ENCODE data around the gene LPCAT4. TPM values are rescaled to one million over a fixed set of nuclear protein-coding genes. Genes with fewer than 3 reads are reported as not detected.

The LPCAT4 gene
- total RNA-seq, 4 donors from 2014 or later = 11.8 to 40.2 (median 32.6) TPM

DNA sequence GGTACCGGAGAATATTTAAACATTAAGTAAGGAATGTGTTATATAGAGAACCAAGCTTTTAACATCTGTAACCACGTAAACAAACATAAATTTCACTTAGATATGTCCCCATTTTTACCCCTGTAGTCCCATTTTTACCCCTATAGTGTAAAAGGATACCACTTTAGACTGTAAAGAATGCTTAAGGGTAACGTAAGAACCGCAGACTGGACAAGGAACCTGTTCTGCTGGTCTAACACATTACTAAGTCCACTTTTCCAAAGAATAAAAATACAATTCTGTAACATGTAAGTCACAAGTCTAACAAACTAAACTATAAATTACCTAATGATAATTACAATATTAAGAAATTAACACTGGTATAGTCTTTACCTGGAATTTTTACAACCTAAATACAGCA is 32.3 kb downstream of the LPCAT4 start:
- Histone ChIP-seq H3K4me1 (peaks cover 3 to 48% (median 10%) of the 10 kb centered on the region in 3 donors), H3K9me3 (no peaks in the 10 kb centered on the region), H3K27ac (peak overlapping the region; percentile 35 to 91 (median 68)), H3K4me3 (peak overlapping the region in 3 of 4 donors; percentile 68 to 92 (median 81)), H3K36me3 (peaks cover 0 to 5% (median 0%) of the 10 kb centered on the region in 3 donors), H3K27me3 (no peaks in the 10 kb centered on the region)
- intact Hi-C loops (cut with DNase I) = no loop called here
- TF ChIP-seq, protein P1, sequence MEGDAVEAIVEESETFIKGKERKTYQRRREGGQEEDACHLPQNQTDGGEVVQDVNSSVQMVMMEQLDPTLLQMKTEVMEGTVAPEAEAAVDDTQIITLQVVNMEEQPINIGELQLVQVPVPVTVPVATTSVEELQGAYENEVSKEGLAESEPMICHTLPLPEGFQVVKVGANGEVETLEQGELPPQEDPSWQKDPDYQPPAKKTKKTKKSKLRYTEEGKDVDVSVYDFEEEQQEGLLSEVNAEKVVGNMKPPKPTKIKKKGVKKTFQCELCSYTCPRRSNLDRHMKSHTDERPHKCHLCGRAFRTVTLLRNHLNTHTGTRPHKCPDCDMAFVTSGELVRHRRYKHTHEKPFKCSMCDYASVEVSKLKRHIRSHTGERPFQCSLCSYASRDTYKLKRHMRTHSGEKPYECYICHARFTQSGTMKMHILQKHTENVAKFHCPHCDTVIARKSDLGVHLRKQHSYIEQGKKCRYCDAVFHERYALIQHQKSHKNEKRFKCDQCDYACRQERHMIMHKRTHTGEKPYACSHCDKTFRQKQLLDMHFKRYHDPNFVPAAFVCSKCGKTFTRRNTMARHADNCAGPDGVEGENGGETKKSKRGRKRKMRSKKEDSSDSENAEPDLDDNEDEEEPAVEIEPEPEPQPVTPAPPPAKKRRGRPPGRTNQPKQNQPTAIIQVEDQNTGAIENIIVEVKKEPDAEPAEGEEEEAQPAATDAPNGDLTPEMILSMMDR (IDR thresholded peaks at IDR 0.05) = no peak
- TF ChIP-seq POLR2A (IDR thresholded peaks at IDR 0.05) = no peak
- 53 to 55% methylated on average over 4 of the region's 4 CpGs for WGBS, 2 donors
- no peak for DNase-seq

DNA sequence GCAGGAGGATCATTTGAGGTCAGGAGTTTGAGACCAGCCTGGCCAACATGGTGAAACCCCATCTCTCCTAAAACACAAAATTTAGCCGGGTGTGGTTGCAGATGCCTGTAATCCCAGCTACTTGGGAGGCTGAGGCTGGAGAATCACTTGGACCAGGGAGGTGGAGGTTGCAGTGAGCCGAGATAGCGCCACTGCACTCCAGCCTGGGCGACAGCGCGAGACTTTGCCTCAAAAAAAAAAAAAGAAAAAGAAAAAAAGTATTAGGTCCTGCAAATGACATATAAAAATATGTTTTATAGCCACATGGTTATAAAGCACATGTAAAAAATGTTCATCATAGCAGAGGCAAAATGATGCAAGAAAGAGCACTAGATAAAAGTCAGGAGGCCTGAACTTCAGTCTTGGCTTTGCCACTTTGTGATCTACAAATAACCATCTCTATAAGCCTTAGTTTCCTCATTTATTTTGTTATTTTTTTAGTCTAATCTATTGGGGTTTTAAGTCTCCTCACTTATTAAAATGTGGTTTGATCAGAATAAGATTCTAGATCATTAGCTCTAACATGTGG is 34.4 kb downstream of the LPCAT4 start:
- Histone ChIP-seq H3K9me3 (no peaks in the 10 kb centered on the region), H3K27ac (no peak overlapping the region), H3K27me3 (no peaks in the 10 kb centered on the region), H3K4me3 (no peak overlapping the region), H3K36me3 (no peaks in the 10 kb centered on the region), H3K4me1 (peaks cover 3 to 33% (median 7%) of the 10 kb centered on the region in 3 donors)
- DNase-seq = no peak
- WGBS, 2 donors = 95 to 97% methylated on average over 6 of the region's 6 CpGs
- TF ChIP-seq POLR2A (IDR thresholded peaks at IDR 0.05) = no peak
- TF ChIP-seq, protein P1 (IDR thresholded peaks at IDR 0.05) = no peak
- intact Hi-C loops (cut with DNase I) = no loop called here

DNA sequence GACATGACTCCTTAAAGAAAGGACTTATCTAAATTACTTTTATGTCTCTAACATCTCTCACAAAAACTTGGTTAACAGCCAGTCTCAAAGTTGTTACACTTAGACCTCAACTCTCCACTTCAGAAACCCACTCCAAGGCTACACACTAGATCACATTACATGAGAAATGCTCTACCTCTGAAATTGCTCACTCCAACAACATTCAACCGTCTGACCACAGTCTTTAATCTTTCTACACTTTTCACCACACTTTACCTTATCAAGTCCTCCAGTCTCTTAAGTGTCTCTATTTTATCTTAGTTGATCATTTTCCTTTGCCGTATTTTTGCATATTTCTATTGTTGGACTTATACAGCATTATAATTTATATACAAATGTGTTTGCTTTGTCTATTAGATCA is 35.2 kb downstream of the LPCAT4 start:
- whole genome bisulfite sequencing, 2 donors = 65 to 71% methylated on average over 2 of the region's 2 CpGs
- Histone ChIP-seq H3K4me1 (peaks cover 3 to 28% (median 5%) of the 10 kb centered on the region in 3 donors), H3K9me3 (no peaks in the 10 kb centered on the region), H3K36me3 (no peaks in the 10 kb centered on the region), H3K4me3 (no peak overlapping the region), H3K27me3 (no peaks in the 10 kb centered on the region), H3K27ac (no peak overlapping the region)
- intact Hi-C loops (cut with DNase I) = no loop called here
- DNase-seq = no peak
- TF ChIP-seq POLR2A (IDR thresholded peaks at IDR 0.05) = no peak
- TF ChIP-seq, protein P1 (IDR thresholded peaks at IDR 0.05) = no peak

DNA sequence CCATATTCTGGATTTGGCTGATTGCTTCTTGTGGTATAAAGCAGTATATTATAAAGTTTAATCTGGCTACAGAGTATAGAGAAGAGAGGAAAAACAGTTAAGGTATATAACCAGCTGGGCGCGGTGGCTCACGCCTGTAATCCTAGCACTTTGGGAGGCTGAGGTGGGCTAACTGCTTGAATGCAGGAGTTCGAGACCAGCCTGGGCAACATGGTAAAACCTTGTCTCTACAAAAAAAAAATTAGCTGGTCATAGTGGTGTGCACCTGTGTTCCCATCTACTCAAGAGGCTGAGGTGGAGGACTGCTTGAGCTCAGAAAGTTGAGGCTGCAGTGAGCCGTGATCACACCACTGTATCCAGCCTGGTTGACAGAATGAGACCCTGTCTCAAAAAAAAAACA is 36.7 kb downstream of the LPCAT4 start:
- Histone ChIP-seq H3K27me3 (no peaks in the 10 kb centered on the region), H3K27ac (no peak overlapping the region), H3K4me1 (peaks cover 0 to 13% (median 3%) of the 10 kb centered on the region in 3 donors), H3K36me3 (no peaks in the 10 kb centered on the region), H3K9me3 (no peaks in the 10 kb centered on the region), H3K4me3 (no peak overlapping the region)
- DNase-seq = no peak
- intact Hi-C loops (cut with DNase I) = no loop called here
- TF ChIP-seq, protein P1 (IDR thresholded peaks at IDR 0.05) = no peak
- no peak for TF ChIP-seq POLR2A (IDR thresholded peaks at IDR 0.05)
- 92 to 97% methylated on average over 5 of the region's 5 CpGs for WGBS, 2 donors

DNA sequence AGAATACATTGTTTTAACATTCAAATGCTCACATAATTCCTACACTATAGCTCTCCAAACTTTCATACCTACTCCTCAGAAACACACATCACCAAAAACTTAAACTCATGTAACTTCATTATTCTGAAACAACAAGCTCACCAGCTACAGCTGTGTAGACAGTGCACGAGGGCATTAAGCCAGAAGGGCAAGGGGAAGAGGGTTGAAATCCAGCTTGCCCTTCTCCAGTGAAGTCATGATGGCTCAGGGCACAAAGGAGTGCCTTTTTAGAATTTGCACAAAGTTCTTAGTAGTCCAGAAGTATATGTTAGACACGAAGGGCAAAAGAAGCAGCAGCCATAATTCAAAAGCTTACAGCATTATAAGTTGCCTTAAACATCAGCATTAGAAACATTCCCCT is 38.0 kb downstream of the LPCAT4 start:
- no peaks in the 10 kb centered on the region for H3K9me3 ChIP-seq

More for the DNA sequence above, 38.0 kb downstream of the LPCAT4 start:
- no peak overlapping the region for H3K4me3 ChIP-seq
- intact Hi-C loops (cut with DNase I) = no loop called here
- DNase-seq = no peak
- H3K36me3 ChIP-seq = no peaks in the 10 kb centered on the region
- H3K4me1 ChIP-seq = peaks cover 0 to 3% (median under 1%) of the 10 kb centered on the region in 3 donors
- WGBS, 2 donors = 56 to 75% methylated on average over 2 of the region's 2 CpGs
- TF ChIP-seq, protein P1 (IDR thresholded peaks at IDR 0.05) = no peak
- TF ChIP-seq POLR2A (IDR thresholded peaks at IDR 0.05) = no peak
- H3K27me3 ChIP-seq = no peaks in the 10 kb centered on the region
- no peak overlapping the region for H3K27ac ChIP-seq
